Uterine smooth muscle cell (primary cell): ENCODE measurements around the gene KISS1R. TPM values are rescaled to one million over a fixed set of nuclear protein-coding genes. Genes with fewer than 3 reads are reported as not detected.

Experiments used
- total RNA-seq: library from RNA; depleted of rRNA; stranded (reverse); fragments of >200 nt; gene quantifications from 2 replicates; pipeline ENCODE4 v1.2.3, GENCODE V29; 2014

The KISS1R gene
- total RNA-seq, result not detected in 2 replicates

GRCh38 chr19:917323-918151, at the start of gene KISS1R:
Gene KISS1R (plus strand): TSS chr19:917333. CDS start chr19:917503, 170 bp downstream.

GRCh38 chr19:892894-893689, 24.0 kb upstream of the KISS1R start, which contains the start of the genes MED16 and RNU6-9:
Gene MED16 (minus strand): TSS chr19:893187. CDS start chr19:891131, 2,056 bp downstream.
Gene RNU6-9 (plus strand): TSS chr19:893484.

GRCh38 chr19:913080-913748, 3.9 kb upstream of the KISS1R start, which contains the start of gene R3HDM4:
Gene R3HDM4 (minus strand): TSS chr19:913219. CDS start chr19:913157, 62 bp downstream.

GRCh38 chr19:925526-926322, 8.6 kb downstream of the KISS1R start, which contains the start of gene ARID3A:
Gene ARID3A (plus strand): TSS chr19:926035. CDS start chr19:929529, 3,494 bp downstream.

Other genes with a start within 250 kb of the KISS1R start
- 19.7 and 88.4 TPM in 2 replicates for gene FSTL3, start 240.9 kb upstream of the KISS1R start, total RNA-seq
- gene PRSS57, start 221.9 kb upstream of the KISS1R start, total RNA-seq, result not detected in 2 replicates
- gene PALM, start 208.4 kb upstream of the KISS1R start, total RNA-seq, result 2.1 and 3.5 TPM in 2 replicates
- gene MISP, start 166.2 kb upstream of the KISS1R start, total RNA-seq, result 0.12 TPM in 1 of 2 replicates, not detected in the other
- 77.0 and 125 TPM in 2 replicates for gene PTBP1, start 119.9 kb upstream of the KISS1R start, total RNA-seq
- gene PLPPR3, start 95.4 kb upstream of the KISS1R start, total RNA-seq, result 0.12 TPM in 1 of 2 replicates, not detected in the other
- gene AZU1, start 89.5 kb upstream of the KISS1R start, total RNA-seq, result not detected in 2 replicates
- gene PRTN3, start 76.3 kb upstream of the KISS1R start, total RNA-seq, result not detected in 2 replicates
- gene ELANE, start 65.0 kb upstream of the KISS1R start, total RNA-seq, result not detected in 2 replicates
- gene CFD, start 57.7 kb upstream of the KISS1R start, total RNA-seq, result 1.00 and 7.1 TPM in 2 replicates
- gene MED16, start 24.1 kb upstream of the KISS1R start, total RNA-seq, result 39.4 and 43.2 TPM in 2 replicates
- not detected in 2 replicates for gene RNU6-9, start 23.8 kb upstream of the KISS1R start, total RNA-seq
- gene R3HDM4, start 4.1 kb upstream of the KISS1R start, total RNA-seq, result 15.4 and 20.9 TPM in 2 replicates
- gene ARID3A, start 8.7 kb downstream of the KISS1R start, total RNA-seq, result 15.5 and 18.6 TPM in 2 replicates
- gene WDR18, start 67.0 kb downstream of the KISS1R start, total RNA-seq, result 58.9 and 69.8 TPM in 2 replicates
- 0.50 TPM in 1 of 2 replicates, not detected in the other for gene GRIN3B, start 83.1 kb downstream of the KISS1R start, total RNA-seq
- gene TMEM259, start 103.8 kb downstream of the KISS1R start, total RNA-seq, result 66.4 and 71.5 TPM in 2 replicates
- gene RNU6-2, start 104.2 kb downstream of the KISS1R start, total RNA-seq, result not detected in 2 replicates
- 133 and 210 TPM in 2 replicates for gene CNN2, start 109.3 kb downstream of the KISS1R start, total RNA-seq
- 2.7 and 3.0 TPM in 2 replicates for gene ABCA7, start 122.8 kb downstream of the KISS1R start, total RNA-seq
- gene ARHGAP45, start 149.8 kb downstream of the KISS1R start, total RNA-seq, result 0.77 and 0.87 TPM in 2 replicates
- gene POLR2E, start 178.0 kb downstream of the KISS1R start, total RNA-seq, result 82.0 and 138 TPM in 2 replicates
- 165 and 232 TPM in 2 replicates for gene GPX4, start 186.7 kb downstream of the KISS1R start, total RNA-seq